ENCODE measurements around the gene RFXAP. TPM values are rescaled to one million over a fixed set of nuclear protein-coding genes. Genes with fewer than 3 reads are reported as not detected.

RFXAP gene
- total RNA-seq, 1 donor from 2014 or later: 5.5 TPM

GRCh38 chr13:36837354-36838092, 18.5 kb downstream of the RFXAP start:
- Histone ChIP-seq H3K9ac (ENCODE audit: low read length) (no peak overlapping the region), H3K27me3 (ENCODE audit: insufficient read depth, low read length) (no peaks in the 10 kb centered on the region), H3K4me1 (ENCODE audit: insufficient read depth, low read length) (no peaks in the 10 kb centered on the region), H3K4me2 (ENCODE audit: low read length) (no peak overlapping the region), H3K27ac (ENCODE audit: low read depth, low read length) (no peak overlapping the region), H3K36me3 (ENCODE audit: insufficient read depth, low read length) (no peaks in the 10 kb centered on the region), H3K79me2 (ENCODE audit: insufficient read depth, low read length) (no peaks in the 10 kb centered on the region), H3K9me3 (ENCODE audit: insufficient read depth, low read depth, low read length) (no peaks in the 10 kb centered on the region), H2AFZ (ENCODE audit: low read depth, low read length) (no peak overlapping the region), H4K20me1 (ENCODE audit: insufficient read depth, low read length) (no peaks in the 10 kb centered on the region), H3K4me3 (ENCODE audit: insufficient read depth, low read depth, low read length) (no peak overlapping the region)
- DNase-seq (ENCODE audit: low read depth) (no peak), FAIRE-seq (no peak)
- TF ChIP-seq EZH2 (IDR thresholded peaks at IDR 0.05; ENCODE audit: insufficient read depth, low read length): no peak
- Mint-ChIP-seq H3K27ac (ENCODE audit: unreplicated experiment) (no peak overlapping the region), H3K9me3 (ENCODE audit: unreplicated experiment) (no peaks in the 10 kb centered on the region), H3K27me3 (ENCODE audit: low read depth, unreplicated experiment) (no peaks in the 10 kb centered on the region), H3K4me3 (ENCODE audit: unreplicated experiment) (no peak overlapping the region), H3K36me3 (ENCODE audit: low read depth, unreplicated experiment) (no peaks in the 10 kb centered on the region), H3K4me1 (ENCODE audit: low read depth, unreplicated experiment) (peaks cover 3% of the 10 kb centered on the region)

- Histone ChIP-seq H3K27ac (ENCODE audit: low read depth, low read length) (no peak overlapping the region), H3K9me3 (ENCODE audit: insufficient read depth, low read depth, low read length) (no peaks in the 10 kb centered on the region), H3K9ac (ENCODE audit: low read length) (no peak overlapping the region), H3K4me3 (ENCODE audit: insufficient read depth, low read depth, low read length) (no peak overlapping the region), H2AFZ (ENCODE audit: low read depth, low read length) (no peak overlapping the region), H3K79me2 (ENCODE audit: insufficient read depth, low read length) (no peaks in the 10 kb centered on the region), H3K4me1 (ENCODE audit: insufficient read depth, low read length) (no peaks in the 10 kb centered on the region), H3K4me2 (ENCODE audit: low read length) (no peak overlapping the region), H3K36me3 (ENCODE audit: insufficient read depth, low read length) (no peaks in the 10 kb centered on the region), H4K20me1 (ENCODE audit: insufficient read depth, low read length) (no peaks in the 10 kb centered on the region), H3K27me3 (ENCODE audit: insufficient read depth, low read length) (no peaks in the 10 kb centered on the region)
- no peak overlapping the region for H3K4me3 Mint-ChIP-seq (ENCODE audit: unreplicated experiment)
- H3K36me3 Mint-ChIP-seq (ENCODE audit: low read depth, unreplicated experiment): no peaks in the 10 kb centered on the region
- no peak for FAIRE-seq
- TF ChIP-seq EZH2 (IDR thresholded peaks at IDR 0.05; ENCODE audit: insufficient read depth, low read length): no peak
- TF ChIP-seq CTCF (IDR thresholded peaks at IDR 0.05; ENCODE audit: insufficient read depth, low read depth, low read length): no peak
- H3K4me1 Mint-ChIP-seq (ENCODE audit: low read depth, unreplicated experiment): peaks cover 3% of the 10 kb centered on the region
- DNase-seq (ENCODE audit: low read depth): no peak
- H3K9me3 Mint-ChIP-seq (ENCODE audit: unreplicated experiment): no peaks in the 10 kb centered on the region
- no peaks in the 10 kb centered on the region for H3K27me3 Mint-ChIP-seq (ENCODE audit: low read depth, unreplicated experiment)
- H3K27ac Mint-ChIP-seq (ENCODE audit: unreplicated experiment): peak overlapping the region; percentile 34
Measured at GRCh38 chr13:36839281-36839680, 20.3 kb downstream of the RFXAP start.

GRCh38 chr13:36839981-36840380, 21.0 kb downstream of the RFXAP start:
- peaks cover 3% of the 10 kb centered on the region for H3K4me1 Mint-ChIP-seq (ENCODE audit: low read depth, unreplicated experiment)
- H3K27ac Mint-ChIP-seq (ENCODE audit: unreplicated experiment): no peak overlapping the region
- H3K4me2 ChIP-seq (ENCODE audit: low read length): no peak overlapping the region
- no peak overlapping the region for H3K27ac ChIP-seq (ENCODE audit: low read depth, low read length)
- no peaks in the 10 kb centered on the region for H3K36me3 Mint-ChIP-seq (ENCODE audit: low read depth, unreplicated experiment)
- DNase-seq (ENCODE audit: low read depth) (no peak), FAIRE-seq (no peak)
- H4K20me1 ChIP-seq (ENCODE audit: insufficient read depth, low read length): no peaks in the 10 kb centered on the region
- no peaks in the 10 kb centered on the region for H3K36me3 ChIP-seq (ENCODE audit: insufficient read depth, low read length)
- no peaks in the 10 kb centered on the region for H3K4me1 ChIP-seq (ENCODE audit: insufficient read depth, low read length)
- H3K4me3 ChIP-seq (ENCODE audit: insufficient read depth, low read depth, low read length): no peak overlapping the region
- no peaks in the 10 kb centered on the region for H3K9me3 ChIP-seq (ENCODE audit: insufficient read depth, low read depth, low read length)
- no peaks in the 10 kb centered on the region for H3K27me3 Mint-ChIP-seq (ENCODE audit: low read depth, unreplicated experiment)
- H3K27me3 ChIP-seq (ENCODE audit: insufficient read depth, low read length): no peaks in the 10 kb centered on the region
- no peak overlapping the region for H3K4me3 Mint-ChIP-seq (ENCODE audit: unreplicated experiment)
- no peak for TF ChIP-seq CTCF (IDR thresholded peaks at IDR 0.05; ENCODE audit: insufficient read depth, low read depth, low read length)
- no peak for TF ChIP-seq EZH2 (IDR thresholded peaks at IDR 0.05; ENCODE audit: insufficient read depth, low read length)
- H2AFZ ChIP-seq (ENCODE audit: low read depth, low read length): no peak overlapping the region
- H3K9me3 Mint-ChIP-seq (ENCODE audit: unreplicated experiment): no peaks in the 10 kb centered on the region
- H3K79me2 ChIP-seq (ENCODE audit: insufficient read depth, low read length): no peaks in the 10 kb centered on the region
- no peak overlapping the region for H3K9ac ChIP-seq (ENCODE audit: low read length)
